H1 (cell line): ENCODE data around the gene COL6A1. TPM values are rescaled to one million over a fixed set of nuclear protein-coding genes. Genes with fewer than 3 reads are reported as not detected.

Experiments
- CEBPB ChIP-seq: IDR thresholded peaks from 2 replicates; pipeline ENCODE4 v1.6.1; 2012; ENCODE audit warnings: low read depth, low read length
- EP300 ChIP-seq, 2 experiments: IDR thresholded peaks; 1 replicate in 1 of 2; 2 replicates in 1 of 2; pipeline ENCODE4 v1.6.1; 2011 to 2012; ENCODE audit warnings: low read depth in 2 of 2, low read length in 2 of 2, mild to moderate bottlenecking in 2 of 2, borderline replicate concordance in 1 of 2, inconsistent platforms in 1 of 2, moderate library complexity in 1 of 2
- NRF1 ChIP-seq: IDR thresholded peaks from 2 replicates; pipeline ENCODE4 v1.6.1; 2011; ENCODE audit warnings: mild to moderate bottlenecking, low read depth, low read length, improper control_type of control experiment
- ZNF274 ChIP-seq: IDR thresholded peaks from 2 replicates; pipeline ENCODE4 v1.7.0; 2012; ENCODE audit warnings: low read length, borderline replicate concordance; ENCODE audit errors: extremely low read depth
- polyA plus RNA-seq, 7 experiments: library from polyadenylated mRNA; depleted of rRNA in 3 of 7; stranded (reverse) in 5 of 7; unstranded in 2 of 7; fragments of >200 nt in 5 of 7; fragments of 200-250 nt in 2 of 7; gene quantifications; 1 replicate in 5 of 7; 2 replicates in 1 of 7; 4 replicates in 1 of 7; pipeline versions ENCODE4 v1.2.1 to v1.2.3, GENCODE V29; 2011 to 2013; ENCODE audit warnings: missing spikeins in 2 of 7, mixed read lengths in 2 of 7
- total RNA-seq: library from RNA; stranded (reverse); fragmentation: NEBNext Ultra II Directional; extraction: Animal tissue kit (Norgen Biotek cat#: 25700); gene quantifications from 2 replicates; pipeline ENCODE4 v1.2.1, GENCODE V29; 2021
- TF ChIP-seq, protein P1 (sequence below): IDR thresholded peaks from 2 replicates; pipeline ENCODE4 v1.6.1; 2012; ENCODE audit warnings: inconsistent platforms
- TF ChIP-seq, protein P2 (sequence below), 3 experiments: IDR thresholded peaks; 1 replicate in 2 of 3; 2 replicates in 1 of 3; pipeline versions ENCODE4 v1.5.1 to v1.6.1; 2011; ENCODE audit warnings: low read length in 3 of 3, mild to moderate bottlenecking in 3 of 3, inconsistent platforms in 2 of 3, low read depth in 1 of 3, moderate library complexity in 1 of 3; ENCODE audit not compliant: insufficient read depth in 1 of 3; ENCODE audit errors: control extremely low read depth in 1 of 3

COL6A1 gene
- total and polyA plus RNA-seq, 2 of the 8 experiments (the other 6 are each of a cell fraction or from before 2014, with no cell fraction given) = 100 to 115 TPM

- TF ChIP-seq, protein P1, sequence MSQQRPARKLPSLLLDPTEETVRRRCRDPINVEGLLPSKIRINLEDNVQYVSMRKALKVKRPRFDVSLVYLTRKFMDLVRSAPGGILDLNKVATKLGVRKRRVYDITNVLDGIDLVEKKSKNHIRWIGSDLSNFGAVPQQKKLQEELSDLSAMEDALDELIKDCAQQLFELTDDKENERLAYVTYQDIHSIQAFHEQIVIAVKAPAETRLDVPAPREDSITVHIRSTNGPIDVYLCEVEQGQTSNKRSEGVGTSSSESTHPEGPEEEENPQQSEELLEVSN = no peak
- TF ChIP-seq, protein P2, sequence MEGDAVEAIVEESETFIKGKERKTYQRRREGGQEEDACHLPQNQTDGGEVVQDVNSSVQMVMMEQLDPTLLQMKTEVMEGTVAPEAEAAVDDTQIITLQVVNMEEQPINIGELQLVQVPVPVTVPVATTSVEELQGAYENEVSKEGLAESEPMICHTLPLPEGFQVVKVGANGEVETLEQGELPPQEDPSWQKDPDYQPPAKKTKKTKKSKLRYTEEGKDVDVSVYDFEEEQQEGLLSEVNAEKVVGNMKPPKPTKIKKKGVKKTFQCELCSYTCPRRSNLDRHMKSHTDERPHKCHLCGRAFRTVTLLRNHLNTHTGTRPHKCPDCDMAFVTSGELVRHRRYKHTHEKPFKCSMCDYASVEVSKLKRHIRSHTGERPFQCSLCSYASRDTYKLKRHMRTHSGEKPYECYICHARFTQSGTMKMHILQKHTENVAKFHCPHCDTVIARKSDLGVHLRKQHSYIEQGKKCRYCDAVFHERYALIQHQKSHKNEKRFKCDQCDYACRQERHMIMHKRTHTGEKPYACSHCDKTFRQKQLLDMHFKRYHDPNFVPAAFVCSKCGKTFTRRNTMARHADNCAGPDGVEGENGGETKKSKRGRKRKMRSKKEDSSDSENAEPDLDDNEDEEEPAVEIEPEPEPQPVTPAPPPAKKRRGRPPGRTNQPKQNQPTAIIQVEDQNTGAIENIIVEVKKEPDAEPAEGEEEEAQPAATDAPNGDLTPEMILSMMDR (IDR thresholded peaks at IDR 0.05; ENCODE audit: control extremely low read depth in 1 of 3, insufficient read depth in 1 of 3, low read depth in 1 of 3, low read length in 3 of 3) = no peak
- TF ChIP-seq CEBPB (no peak), EP300 (IDR thresholded peaks at IDR 0.05; ENCODE audit: borderline replicate concordance in 1 of 2, low read depth in 2 of 2, low read length in 2 of 2) (no peak), ZNF274 (no peak), NRF1 (no peak)
Observed at GRCh38 chr21:45991606-45992300, 10.2 kb downstream of the COL6A1 start (continued).
